ENCODE data around the gene TADA2B.

DNA sequence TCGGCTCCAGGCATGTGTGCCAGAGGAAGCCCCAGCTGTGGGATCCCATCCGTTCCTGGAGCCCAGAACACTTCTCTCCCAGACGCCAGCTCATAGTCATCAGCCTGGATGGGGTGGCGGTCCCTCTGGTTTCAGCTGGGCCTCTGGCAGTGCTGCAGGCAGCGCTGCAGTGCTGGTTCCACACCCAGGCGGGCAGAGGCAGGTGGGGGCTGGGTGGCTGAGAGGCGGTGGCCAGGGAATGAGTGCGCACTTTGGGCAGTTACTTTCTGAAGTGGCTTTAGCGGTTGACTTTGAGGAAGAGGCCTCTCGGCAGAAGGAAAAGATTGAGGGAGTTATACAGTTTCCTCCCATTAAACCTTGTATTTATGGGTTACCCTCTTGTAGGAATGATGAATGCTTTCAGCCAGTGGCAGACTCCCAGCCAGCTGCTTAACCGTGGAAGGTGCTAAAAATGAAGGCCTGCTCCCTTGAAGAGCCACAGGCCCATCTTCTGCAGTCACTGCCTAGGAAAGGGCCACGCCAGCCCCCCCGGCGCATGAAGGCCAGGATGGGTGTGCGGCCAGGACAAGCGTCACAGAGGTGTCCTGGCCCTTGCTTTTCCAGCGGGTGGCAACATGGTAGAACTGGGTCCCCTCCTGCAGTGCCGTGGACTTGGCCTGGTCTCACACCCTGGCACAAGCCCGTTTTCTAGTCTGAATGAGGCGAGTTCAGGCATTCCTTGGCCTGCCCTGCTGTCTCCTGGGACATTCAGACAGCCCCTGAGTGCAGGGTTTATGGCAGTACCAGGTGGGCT is 9.9 kb downstream of the TADA2B start:
- TF ChIP-seq POLR2A (IDR thresholded peaks at IDR 0.05; ENCODE audit: low read depth, low read length) (no peak), SPI1 (IDR thresholded peaks at IDR 0.05; ENCODE audit: low read depth, low read length) (no peak), TAF1 (IDR thresholded peaks at IDR 0.05; ENCODE audit: low read depth, low read length) (no peak), POLR2AphosphoS5 (IDR thresholded peaks at IDR 0.05; ENCODE audit: low read depth, low read length) (no peak), PAX5 (IDR thresholded peaks at IDR 0.05; ENCODE audit: insufficient read depth, low read length, severe bottlenecking) (no peak)
